Measurements from ENCODE around the gene PTPRA.
"Not testable (repeated sequence)": the region's sequence is repeated elsewhere in the genome, so short reads cannot be mapped to it uniquely, and the experiment has no call there.

The PTPRA gene

GRCh38 chr20:3059489-3059888, 186.2 kb downstream of the PTPRA start:
- H3K27ac ChIP-seq: no peak overlapping the region
- ChIA-PET POLR2A (ENCODE audit: low non-redundant PET) (no interaction called here), CTCF (no interaction called here)
- TF ChIP-seq CTCF (conservative IDR thresholded peaks at IDR 0.05; ENCODE audit: low read depth): no peak
- DNase-seq (ENCODE audit: low spot score): no peak

- DNase-seq (ENCODE audit: low spot score); POLR2A ChIA-PET (ENCODE audit: low non-redundant PET); H3K27ac ChIP-seq: not testable (repeated sequence)
- CTCF ChIA-PET: interaction anchor here (0.6 kb wide), 1 partner anchor 56 kb away, joined by 5 read pairs; no protein-coding TSS in a partner anchor
Measured at GRCh38 chr20:3064119-3064518, 190.8 kb downstream of the PTPRA start.

GRCh38 chr20:3067139-3068014, 194.1 kb downstream of the PTPRA start:
- no peak overlapping the region for H3K27ac ChIP-seq
- POLR2A ChIA-PET (ENCODE audit: low non-redundant PET): no interaction called here
- DNase-seq (ENCODE audit: low spot score): no peak
- TF ChIP-seq CTCF (conservative IDR thresholded peaks at IDR 0.05; ENCODE audit: low read depth): no peak
- CTCF ChIA-PET: interaction anchor here (0.6 to 0.7 kb wide), 2 partner anchors 47 to 153 kb away, joined by 3 read pairs; no protein-coding TSS in a partner anchor

- POLR2A ChIA-PET (ENCODE audit: low non-redundant PET): no interaction called here
- H3K27ac ChIP-seq: no peak overlapping the region
- CTCF ChIA-PET: interaction anchor here (0.9 kb wide), 1 partner anchor 13 kb away, joined by 3 read pairs; no protein-coding TSS in a partner anchor
- no peak for TF ChIP-seq CTCF (conservative IDR thresholded peaks at IDR 0.05; ENCODE audit: low read depth)
- DNase-seq (ENCODE audit: low spot score): no peak
Measured at GRCh38 chr20:3068075-3068474, 194.8 kb downstream of the PTPRA start.

- ChIA-PET CTCF (interaction anchor here (0.5 to 0.9 kb wide), 2 partner anchors 14 to 1678 kb away, joined by 3 to 6 read pairs; no protein-coding TSS in a partner anchor), POLR2A (ENCODE audit: low non-redundant PET) (no interaction called here)
- no peak for TF ChIP-seq CTCF (conservative IDR thresholded peaks at IDR 0.05; ENCODE audit: low read depth)
- no peak overlapping the region for H3K27ac ChIP-seq
- DNase-seq (ENCODE audit: low spot score): no peak
Measured at GRCh38 chr20:3068986-3069900, 196.0 kb downstream of the PTPRA start.

- no peak for DNase-seq (ENCODE audit: low spot score)
- CTCF ChIA-PET: no interaction called here
- TF ChIP-seq CTCF (conservative IDR thresholded peaks at IDR 0.05; ENCODE audit: low read depth): no peak
- H3K27ac ChIP-seq: no peak overlapping the region
- POLR2A ChIA-PET (ENCODE audit: low non-redundant PET): no interaction called here
Measured at GRCh38 chr20:3070725-3071124, 197.4 kb downstream of the PTPRA start.

All from RWPE1 (cell line).